HepG2 (cell line): Measurements from ENCODE around the gene KIR3DL3.

ENCODE experiments used
- CEBPG ChIP-seq: IDR thresholded peaks from 2 replicates; pipeline ENCODE4 v1.6.1; 2016
- CTCF ChIP-seq: sonication (generic); formaldehyde crosslinking; IDR thresholded peaks from 2 replicates; pipeline ENCODE4 v1.5.0; 2020; ENCODE audit warnings: mild to moderate bottlenecking, missing genetic modification reagents, moderate library complexity
- HDAC2 ChIP-seq: sonication (generic); formaldehyde crosslinking; IDR thresholded peaks from 2 replicates; pipeline ENCODE4 v1.4.0; 2020; ENCODE audit warnings: missing genetic modification reagents
- IKZF1 ChIP-seq: fragments of 450-650 bp; IDR thresholded peaks from 2 replicates; pipeline ENCODE4 v1.7.1; 2016
- MIXL1 ChIP-seq: IDR thresholded peaks from 2 replicates; pipeline ENCODE4 v1.6.1; 2016
- NFIB ChIP-seq: sonication (generic); formaldehyde crosslinking; IDR thresholded peaks from 2 replicates; pipeline ENCODE4 v1.9.0; 2021; ENCODE audit warnings: missing genetic modification reagents, mild to moderate bottlenecking, borderline replicate concordance
- NR3C1 ChIP-seq: sonication (generic); formaldehyde crosslinking; IDR thresholded peaks from 2 replicates; pipeline ENCODE4 v1.4.0; 2020; ENCODE audit warnings: missing genetic modification reagents
- SIN3A ChIP-seq: IDR thresholded peaks from 2 replicates; pipeline ENCODE4 v1.6.1; 2011; ENCODE audit warnings: low read depth, mild to moderate bottlenecking, control low read depth, low read length, borderline replicate concordance
- SMC3 ChIP-seq: IDR thresholded peaks from 2 replicates; pipeline ENCODE4 v1.6.1; 2011; ENCODE audit warnings: low read length, improper control_type of control experiment
- SSRP1 ChIP-seq: IDR thresholded peaks from 2 replicates; pipeline ENCODE4 v1.6.1; 2016; ENCODE audit warnings: control low read depth
- TARDBP ChIP-seq: sonication (generic); formaldehyde crosslinking; IDR thresholded peaks from 2 replicates; pipeline ENCODE4 v1.8.0; 2022; ENCODE audit warnings: mild to moderate bottlenecking, missing genetic modification reagents
- ZBTB33 ChIP-seq: sonication (generic); formaldehyde crosslinking; IDR thresholded peaks from 2 replicates; pipeline ENCODE4 v1.4.0; 2020; ENCODE audit warnings: missing genetic modification reagents
- ZNF17 ChIP-seq: sonication (generic); formaldehyde crosslinking; IDR thresholded peaks from 2 replicates; pipeline ENCODE4 v1.5.0; 2020; ENCODE audit warnings: mild to moderate bottlenecking, missing genetic modification reagents

- TF ChIP-seq IKZF1 (no peak), CTCF (CRISPR knock-in tag) (no peak), MIXL1 (CRISPR knock-in tag) (no peak), SMC3 (no peak), ZBTB33 (no peak), ZNF17 (no peak), NR3C1 (no peak), NFIB (no peak), HDAC2 (CRISPR knock-in tag) (no peak), SIN3A (no peak), TARDBP (no peak), CEBPG (CRISPR knock-in tag) (no peak), SSRP1 (CRISPR knock-in tag) (no peak)
These were observed 27.5 kb upstream of the KIR3DL3 start for GRCh38 chr19:54696766-54697165.
